Breast epithelium (tissue), 4 donors: ENCODE measurements around the gene AKR1C8. TPM values are rescaled to one million over a fixed set of nuclear protein-coding genes. Genes with fewer than 3 reads are reported as not detected.
"Not testable (repeated sequence)": the region's sequence is repeated elsewhere in the genome, so short reads cannot be mapped to it uniquely, and the experiment has no call there.

Experiments
- DNase-seq, 2 donors: peaks; one replicate each; pipeline ENCODE4 v3.0.0-alpha.2; 2019; ENCODE audit warnings: low spot score in 2 of 2
- H3K27ac ChIP-seq, 2 donors: fragments of 200-600 bp; sonication (generic) in 1 of 2; one replicate each; pipeline ENCODE4 v1.5.1; 2016 to 2019; ENCODE audit warnings: mild to moderate bottlenecking in 1 of 2
- H3K27me3 ChIP-seq, 2 donors: fragments of 200-600 bp; sonication (generic) in 1 of 2; one replicate each; pipeline versions ENCODE4 v1.5.1 to v1.6.0; 2017 to 2019; ENCODE audit warnings: control low read depth in 1 of 2, mild to moderate bottlenecking in 1 of 2
- H3K36me3 ChIP-seq: fragments of 200-600 bp; one replicate; pipeline ENCODE4 v1.5.1; 2019
- H3K4me1 ChIP-seq, 2 donors: fragments of 200-600 bp; sonication (generic); one replicate each; pipeline ENCODE4 v1.5.1; 2016 to 2019; ENCODE audit warnings: control low read depth in 1 of 2
- H3K4me3 ChIP-seq, 3 donors: fragments of 200-600 bp; sonication (generic); 1 replicate in 2 of 3; 2 replicates in 1 of 3; pipeline ENCODE4 v1.5.1; 2016 to 2019; ENCODE audit warnings: mild to moderate bottlenecking in 3 of 3, moderate library complexity in 2 of 3
- H3K9me3 ChIP-seq, 2 donors: fragments of 200-600 bp; sonication (generic) in 1 of 2; one replicate each; pipeline ENCODE4 v1.5.1; 2016 to 2019; ENCODE audit warnings: control low read depth in 1 of 2
- CTCF ChIP-seq, 3 donors: fragments of 450-650 bp; IDR thresholded peaks; one replicate each; pipeline ENCODE4 v1.5.1; 2016 to 2017; ENCODE audit warnings: antibody characterized with exemption in 3 of 3, mild to moderate bottlenecking in 3 of 3, moderate library complexity in 3 of 3
- POLR2A ChIP-seq: fragments of 450-650 bp; IDR thresholded peaks from one replicate; pipeline ENCODE4 v1.6.1; 2016; ENCODE audit warnings: antibody characterized with exemption, mild to moderate bottlenecking, moderate library complexity
- POLR2AphosphoS5 ChIP-seq, 3 donors: sonication (generic); formaldehyde crosslinking; IDR thresholded peaks; one replicate each; pipeline ENCODE4 v1.6.1; 2017; ENCODE audit warnings: antibody characterized with exemption in 3 of 3
- intact Hi-C: fragments of 100-400 bp; cut with DNase I; formaldehyde crosslinking; loops from one replicate; pipeline ENCODE4 v1.15.1; 2023; ENCODE audit warnings: low total_unique reads
- total RNA-seq, 3 donors: library from RNA; depleted of rRNA; stranded (reverse); fragments of >200 nt; gene quantifications; one replicate each; pipeline ENCODE4 v1.1.0, GENCODE V29; 2016

The AKR1C8 gene
- total RNA-seq, 3 donors from 2014 or later, result 0.33 to 0.73 TPM; not detected in 1

GRCh38 chr10:5188358-5188757 lies 3.4 kb upstream of the AKR1C8 start:
- no peak for TF ChIP-seq POLR2AphosphoS5 (IDR thresholded peaks at IDR 0.05)
- TF ChIP-seq CTCF (IDR thresholded peaks at IDR 0.05), result no peak
- TF ChIP-seq POLR2A, result no peak
- Histone ChIP-seq H3K4me3 (no peak overlapping the region), H3K4me1 (no peaks in the 10 kb centered on the region), H3K27me3 (no peaks in the 10 kb centered on the region), H3K9me3 (no peaks in the 10 kb centered on the region), H3K27ac (no peak overlapping the region), H3K36me3 (no peaks in the 10 kb centered on the region)
- DNase-seq, result no peak
- intact Hi-C loops, result loop anchor here (10.0 kb wide), 1 partner anchor 794 kb away; no protein-coding TSS in a partner anchor

DNA sequence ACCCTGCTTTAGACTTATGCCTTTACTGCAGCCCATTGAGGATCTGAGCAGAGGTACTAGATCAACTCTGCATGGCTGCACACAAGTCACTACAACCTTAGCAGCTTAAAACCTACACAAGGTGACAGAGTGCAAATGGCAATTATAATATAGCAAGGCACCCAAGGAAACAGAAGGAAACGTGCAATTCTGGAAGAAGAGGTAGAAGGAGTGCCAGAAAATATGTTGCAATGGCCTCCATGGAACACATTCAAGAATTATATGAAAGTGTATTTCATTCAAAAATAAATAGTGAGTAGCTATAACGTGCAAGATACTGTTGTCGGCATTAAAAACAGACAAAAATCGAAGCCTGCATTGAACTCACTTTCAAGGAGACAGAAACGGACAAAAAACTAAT lies 2.9 kb upstream of the AKR1C8 start:
- intact Hi-C loops, result loop anchor here (10.0 kb wide), 1 partner anchor 793 kb away; no protein-coding TSS in a partner anchor
- TF ChIP-seq POLR2A (no peak), POLR2AphosphoS5 (IDR thresholded peaks at IDR 0.05) (no peak), CTCF (IDR thresholded peaks at IDR 0.05) (no peak)
- H3K4me3 ChIP-seq, result no peak overlapping the region

GRCh38 chr10:5183923-5184322 lies 1.0 kb downstream of the AKR1C8 start:
- Histone ChIP-seq H3K36me3 (no peaks in the 10 kb centered on the region), H3K27me3 (no peaks in the 10 kb centered on the region), H3K9me3 (peaks cover 0 to 7% of the 10 kb centered on the region in 2 donors), H3K4me1 (no peaks in the 10 kb centered on the region), H3K4me3 (no peak overlapping the region), H3K27ac (no peak overlapping the region)
- intact Hi-C loops, result loop anchor here (10.0 kb wide), 1 partner anchor 789 kb away; no protein-coding TSS in a partner anchor
- no peak for DNase-seq
- no peak for TF ChIP-seq CTCF (IDR thresholded peaks at IDR 0.05)

More for the DNA sequence above, 2.9 kb upstream of the AKR1C8 start:
- Histone ChIP-seq H3K27me3 (no peaks in the 10 kb centered on the region), H3K27ac (no peak overlapping the region), H3K9me3 (no peaks in the 10 kb centered on the region), H3K36me3 (no peaks in the 10 kb centered on the region), H3K4me1 (no peaks in the 10 kb centered on the region)
- DNase-seq, result no peak

DNA sequence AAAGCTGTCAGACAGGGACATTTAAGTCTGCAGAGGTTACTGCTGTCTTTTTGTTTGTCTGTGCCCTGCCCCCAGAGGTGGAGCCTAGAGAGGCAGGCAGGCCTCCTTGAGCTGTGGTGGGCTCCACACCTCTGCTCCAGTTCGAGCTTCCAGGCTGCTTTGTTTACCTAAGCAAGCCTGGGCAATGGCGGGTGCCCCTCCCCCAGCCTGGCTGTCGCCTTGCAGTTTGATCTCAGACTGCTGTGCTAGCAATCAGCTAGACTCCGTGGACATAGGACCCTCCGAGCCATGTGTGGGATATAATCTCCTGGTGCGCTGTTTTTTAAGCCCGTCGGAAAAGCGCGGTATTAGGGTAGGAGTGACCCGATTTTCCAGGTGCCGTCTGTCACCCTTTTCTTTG lies 4.4 kb downstream of the AKR1C8 start:
- DNase-seq, H3K27ac ChIP-seq, H3K36me3 ChIP-seq, H3K4me1 ChIP-seq, H3K9me3 ChIP-seq, H3K27me3 ChIP-seq, H3K4me3 ChIP-seq: not testable (repeated sequence)
- intact Hi-C loops, result loop anchor here (10.0 kb wide), 1 partner anchor 786 kb away; no protein-coding TSS in a partner anchor

- H3K27ac ChIP-seq, H3K27me3 ChIP-seq, intact Hi-C loops, H3K36me3 ChIP-seq, H3K4me1 ChIP-seq, DNase-seq, H3K9me3 ChIP-seq, H3K4me3 ChIP-seq: not testable (repeated sequence)
These were observed 9.4 kb downstream of the AKR1C8 start for GRCh38 chr10:5175581-5175980.

DNA sequence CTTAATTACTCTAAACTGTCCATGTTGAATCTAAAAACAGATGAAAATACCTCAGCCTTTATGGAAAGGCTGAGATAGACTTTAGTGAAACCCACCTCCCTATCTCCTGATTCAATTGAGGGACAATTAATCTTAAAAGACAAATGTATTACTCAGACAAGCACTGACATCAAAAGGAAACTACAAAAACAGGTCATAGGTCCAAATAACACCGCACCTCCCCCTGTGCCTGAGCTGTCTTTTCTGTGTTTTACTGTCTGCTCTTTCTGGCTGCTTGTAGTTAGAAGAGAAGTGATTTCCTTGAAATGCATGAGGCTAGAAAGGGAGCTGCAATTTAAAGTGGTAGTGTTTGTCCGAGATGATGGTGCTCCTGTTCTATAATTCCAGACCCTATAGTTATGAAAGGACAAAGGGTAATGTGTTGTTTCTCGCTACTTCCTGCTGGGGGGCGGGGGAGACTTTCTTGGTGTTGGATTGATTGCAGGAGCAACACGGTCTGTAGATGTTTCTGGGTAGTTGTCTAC lies 16.0 kb downstream of the AKR1C8 start:
- peaks cover 25 to 38% of the 10 kb centered on the region in 2 donors for H3K9me3 ChIP-seq
- H3K36me3 ChIP-seq, result no peaks in the 10 kb centered on the region
- TF ChIP-seq CTCF (IDR thresholded peaks at IDR 0.05) (no peak), POLR2AphosphoS5 (IDR thresholded peaks at IDR 0.05) (no peak), POLR2A (no peak)
- no peaks in the 10 kb centered on the region for H3K27me3 ChIP-seq
- DNase-seq, result no peak
- no peak overlapping the region for H3K27ac ChIP-seq
- no peaks in the 10 kb centered on the region for H3K4me1 ChIP-seq
- no peak overlapping the region for H3K4me3 ChIP-seq
- intact Hi-C loops, result no loop called here
